Right lobe of liver (tissue), 6 donors: ENCODE data around the gene GATA3. TPM values are rescaled to one million over a fixed set of nuclear protein-coding genes. Genes with fewer than 3 reads are reported as not detected.

Experiments
- ATAC-seq, 4 donors: fragments of 200-7000 bp; cut with Tn5 transposase; one replicate each; pipeline ENCODE4 v1.9.1; 2020; ENCODE audit warnings: mild to moderate bottlenecking in 4 of 4, moderate library complexity in 4 of 4
- DNase-seq, 3 donors: peaks; one replicate each; pipeline ENCODE4 v3.0.0-alpha.2; 2020
- H3K27ac ChIP-seq, 3 donors: fragments of 200-600 bp; one replicate each; pipeline ENCODE4 v1.8.0; 2022
- H3K27me3 ChIP-seq, 2 donors: fragments of 200-600 bp; one replicate each; pipeline ENCODE4 v1.8.0; 2022
- H3K36me3 ChIP-seq, 4 donors: fragments of 200-600 bp; sonication (generic) in 1 of 4; one replicate each; pipeline versions ENCODE4 v1.5.1 to v1.8.0; 2017 to 2022; ENCODE audit warnings: control low read depth in 1 of 4
- H3K4me1 ChIP-seq, 4 donors: fragments of 200-600 bp; sonication (generic) in 1 of 4; one replicate each; pipeline versions ENCODE4 v1.5.1 to v1.8.0; 2017 to 2022; ENCODE audit warnings: control low read depth in 1 of 4
- H3K4me3 ChIP-seq, 3 donors: fragments of 200-600 bp; one replicate each; pipeline ENCODE4 v1.8.0; 2022
- H3K9me3 ChIP-seq, 4 donors: fragments of 200-600 bp; sonication (generic) in 1 of 4; one replicate each; pipeline versions ENCODE4 v1.5.1 to v1.8.0; 2017 to 2022; ENCODE audit warnings: control low read depth in 1 of 4
- CTCF ChIP-seq, 4 donors: fragments of 200-600 bp in 3 of 4; fragments of 450-650 bp in 1 of 4; IDR thresholded peaks; one replicate each; pipeline versions ENCODE4 v1.5.1 to v1.8.0; 2016 to 2022; ENCODE audit warnings: antibody characterized with exemption in 4 of 4, mild to moderate bottlenecking in 2 of 4
- POLR2A ChIP-seq: fragments of 450-650 bp; IDR thresholded peaks from one replicate; pipeline ENCODE4 v1.6.1; 2017; ENCODE audit warnings: antibody characterized with exemption, mild to moderate bottlenecking
- WGBS: methylation state at CpG from one replicate; pipeline ENCODE4 v1.1.6; 2018; ENCODE audit warnings: low coverage, low lambda C conversion rate; ENCODE audit not compliant: insufficient coverage; ENCODE audit errors: missing lambda C conversion rate; 5-methylcytosine and 5-hydroxymethylcytosine counted together
- intact Hi-C, 2 donors: fragments of 100-400 bp; cut with DNase I; formaldehyde crosslinking; loops; one replicate each; pipeline versions ENCODE4 v1.11.2 to v1.14.1; 2022
- total RNA-seq, 6 experiments: library from RNA; depleted of rRNA in 2 of 6; stranded (reverse); fragments of >200 nt in 2 of 6; fragmentation: NEBNext Ultra II Directional in 3 of 6; extraction: Animal tissue kit (Norgen Biotek cat#: 25700) in 3 of 6; gene quantifications; one replicate each; pipeline versions ENCODE4 v1.1.0 to v1.2.4, GENCODE V29; 2016 to 2023
- donor health status: DM: no; HTN: yes; CAD: no.
- donor health status: DM: no; HTN: no; CAD: no.
- donor health status: DM: no; HTN: no; CAD: no.
- donor health status: DM: no; HTN: yes; CAD: no.
- donor health status: DM: no; HTN: yes; CAD: no.

The GATA3 gene
- total RNA-seq, 6 experiments from 2014 or later = 0.26 to 1.0 (median 0.53) TPM; not detected in 1

GRCh38 chr10:8056871-8057331 lies 2.4 kb downstream of the GATA3 start:
- peak overlapping the region; percentile 34 to 57 (median 36) for H3K27ac ChIP-seq
- peaks cover 0 to 16% (median 5%) of the 10 kb centered on the region in 4 donors for H3K4me1 ChIP-seq
- WGBS = 18% methylated on average over 7 of the region's 13 CpGs
- no peaks in the 10 kb centered on the region for H3K9me3 ChIP-seq
- peak overlapping the region in 1 of 3 donors; percentile 1 for H3K4me3 ChIP-seq
- TF ChIP-seq CTCF (IDR thresholded peaks at IDR 0.05) (no peak), POLR2A (no peak)
- peaks cover 2 to 8% of the 10 kb centered on the region in 2 donors for H3K27me3 ChIP-seq
- ATAC-seq (peak in 2 of 4 donors; percentile 1 to 7), DNase-seq (no peak)
- no peaks in the 10 kb centered on the region for H3K36me3 ChIP-seq
- intact Hi-C loops = no loop called here

GRCh38 chr10:8057636-8058273 lies 3.3 kb downstream of the GATA3 start:
- intact Hi-C loops = no loop called here
- H3K4me3 ChIP-seq = no peak overlapping the region
- 40% methylated on average over 2 of the region's 15 CpGs for WGBS
- no peaks in the 10 kb centered on the region for H3K9me3 ChIP-seq
- H3K36me3 ChIP-seq = no peaks in the 10 kb centered on the region
- peaks cover 0 to 16% (median 5%) of the 10 kb centered on the region in 4 donors for H3K4me1 ChIP-seq
- H3K27ac ChIP-seq = peak overlapping the region; percentile 34 to 57 (median 36)
- DNase-seq = no peak
- ATAC-seq = peak in 3 of 4 donors; percentile 4 to 50 (median 29)
- no peak for TF ChIP-seq POLR2A
- no peak for TF ChIP-seq CTCF (IDR thresholded peaks at IDR 0.05)
- H3K27me3 ChIP-seq = peaks cover 0 to 7% of the 10 kb centered on the region in 2 donors

GRCh38 chr10:8058274-8059111 lies 4.0 kb downstream of the GATA3 start:
- peaks cover 0 to 7% of the 10 kb centered on the region in 2 donors for H3K27me3 ChIP-seq

More at GRCh38 chr10:8058274-8059111, 4.0 kb downstream of the GATA3 start:
- H3K36me3 ChIP-seq = no peaks in the 10 kb centered on the region
- peak in 1 of 3 donors; percentile 56 for DNase-seq
- WGBS = 44% methylated on average over 26 of the region's 45 CpGs
- intact Hi-C loops = no loop called here
- no peak overlapping the region for H3K27ac ChIP-seq
- peaks cover 0 to 9% (median 2%) of the 10 kb centered on the region in 4 donors for H3K4me1 ChIP-seq
- TF ChIP-seq POLR2A (no peak), CTCF (IDR thresholded peaks at IDR 0.05) (no peak)
- no peak for ATAC-seq
- no peak overlapping the region for H3K4me3 ChIP-seq
- no peaks in the 10 kb centered on the region for H3K9me3 ChIP-seq
